GM12801 (cell line): Measurements from ENCODE around the gene PRKCA.

Experiments used
- CTCF ChIP-seq: IDR thresholded peaks from one replicate; pipeline ENCODE4 v1.5.1; 2011; ENCODE audit warnings: control low read depth; ENCODE audit not compliant: insufficient read length; ENCODE audit errors: extremely low read depth

The PRKCA gene

GRCh38 chr17:66593116-66593515, 290.7 kb downstream of the PRKCA start:
- TF ChIP-seq CTCF, result no peak

GRCh38 chr17:66595893-66596292, 293.5 kb downstream of the PRKCA start:
- no peak for TF ChIP-seq CTCF

GRCh38 chr17:66602659-66603384, 300.4 kb downstream of the PRKCA start:
- no peak for TF ChIP-seq CTCF

GRCh38 chr17:66604376-66604775, 302.0 kb downstream of the PRKCA start:
- no peak for TF ChIP-seq CTCF

GRCh38 chr17:66605541-66605940, 303.1 kb downstream of the PRKCA start:
- no peak for TF ChIP-seq CTCF

GRCh38 chr17:66610361-66611133, 308.1 kb downstream of the PRKCA start:
- TF ChIP-seq CTCF, result no peak

GRCh38 chr17:66611397-66611796, 309.0 kb downstream of the PRKCA start:
- TF ChIP-seq CTCF, result no peak
